Endothelial cell of umbilical vein (primary cell): ENCODE data around the gene TTC34. TPM values are rescaled to one million over a fixed set of nuclear protein-coding genes. Genes with fewer than 3 reads are reported as not detected.

ENCODE experiments used
- BruUV-seq: library from RNA; stranded (reverse); fragments of 400-500 nt; replicated peaks from 2 replicates; lab custom pipeline; 2021; lab: Mats Ljungman, UMichigan
- CTCF ChIA-PET: fragments of 300-600, 350-600 bp; sonication (Branson Sonifier 250); formaldehyde crosslinking; loops from one replicate; lab custom pipeline; 2021; ENCODE audit warnings: antibody characterized with exemption, inconsistent platforms; lab: Charles Lee
- POLR2A ChIA-PET: fragments of 300-600, 350-600 bp; sonication (Branson Sonifier 250); formaldehyde crosslinking; loops from one replicate; lab custom pipeline; 2021; ENCODE audit warnings: antibody characterized with exemption, inconsistent platforms; lab: Charles Lee
- DNase-seq: peaks from one replicate; pipeline ENCODE4 v3.0.0-alpha.2; 2011; ENCODE audit warnings: low read depth, low spot score
- FAIRE-seq: peaks from 2 replicates; lab custom pipeline; 2011; peaks lifted over from hg19 to GRCh38; lab: Jason Lieb, UNC
- H2AFZ ChIP-seq: 2 replicates; pipeline ENCODE4 v1.6.0; 2012; ENCODE audit warnings: low read depth, low read length, control low read depth, inconsistent platforms
- H3K27ac ChIP-seq: 2 replicates; pipeline ENCODE4 v1.5.1; 2011; ENCODE audit warnings: low read depth, mild to moderate bottlenecking, control low read depth, low read length, moderate library complexity; ENCODE audit not compliant: insufficient read depth
- H3K27me3 ChIP-seq, 2 experiments: 2 replicates each; pipeline versions ENCODE4 v1.6.0 to v1.6.1; 2011; ENCODE audit warnings: low read length in 2 of 2, mixed read lengths in 1 of 2; ENCODE audit not compliant: control insufficient read depth in 2 of 2, insufficient read depth in 2 of 2
- H3K36me3 ChIP-seq, 2 experiments: 2 replicates in 1 of 2; 3 replicates in 1 of 2; pipeline ENCODE4 v1.5.1; 2011; ENCODE audit warnings: low read length in 2 of 2, mild to moderate bottlenecking in 1 of 2, moderate library complexity in 1 of 2; ENCODE audit not compliant: control insufficient read depth in 2 of 2, insufficient read depth in 2 of 2; ENCODE audit errors: extremely low read depth in 1 of 2
- H3K4me1 ChIP-seq: 3 replicates; pipeline ENCODE4 v1.5.1; 2011; ENCODE audit warnings: mild to moderate bottlenecking, low read length; ENCODE audit not compliant: control insufficient read depth, insufficient read depth; ENCODE audit errors: extremely low read depth
- H3K4me2 ChIP-seq: 2 replicates; pipeline ENCODE4 v1.6.1; 2011; ENCODE audit warnings: low read length, control low read depth, mixed read lengths; ENCODE audit not compliant: insufficient read depth
- H3K4me3 ChIP-seq, 3 experiments: fragments of 200-600 bp in 1 of 3; sonication (generic), shearing (Covaris generic) in 1 of 3; replicated peaks in 1 of 3; 2 replicates each; pipeline ENCODE4 v1.5.1; 2011 to 2016; ENCODE audit warnings: control low read depth in 3 of 3, low read length in 3 of 3, mild to moderate bottlenecking in 2 of 3, inconsistent platforms in 1 of 3, low read depth in 1 of 3, moderate library complexity in 1 of 3; ENCODE audit not compliant: insufficient read depth in 1 of 3
- H3K79me2 ChIP-seq: 2 replicates; pipeline ENCODE4 v1.6.0; 2012; ENCODE audit warnings: low read length, inconsistent platforms; ENCODE audit not compliant: control insufficient read depth, insufficient read depth
- H3K9ac ChIP-seq: replicated peaks from 2 replicates; pipeline ENCODE3; 2011; ENCODE audit warnings: low read length, control low read depth; ENCODE audit not compliant: insufficient read depth; ENCODE audit errors: extremely low read depth
- H3K9me1 ChIP-seq: replicated peaks from 3 replicates; pipeline ENCODE4 v1.6.0; 2011; ENCODE audit warnings: mild to moderate bottlenecking, low read length; ENCODE audit not compliant: control insufficient read depth, insufficient read depth; ENCODE audit errors: extremely low read depth
- H3K9me3 ChIP-seq: replicated peaks from 2 replicates; pipeline ENCODE4 v1.5.1; 2012; ENCODE audit warnings: low read length, inconsistent platforms; ENCODE audit not compliant: control insufficient read depth, insufficient read depth
- H4K20me1 ChIP-seq: replicated peaks from 2 replicates; pipeline ENCODE3; 2011; ENCODE audit warnings: mild to moderate bottlenecking, low read length; ENCODE audit not compliant: control insufficient read depth, insufficient read depth; ENCODE audit errors: extremely low read depth
- CTCF ChIP-seq, 2 donors: IDR thresholded peaks; 1 replicate in 1 of 2; 2 replicates in 1 of 2; pipeline ENCODE4 v1.5.1; 2011; ENCODE audit warnings: low read length in 2 of 2, mild to moderate bottlenecking in 2 of 2, moderate library complexity in 2 of 2, control low read depth in 1 of 2, inconsistent platforms in 1 of 2, low read depth in 1 of 2; ENCODE audit not compliant: insufficient read depth in 1 of 2; ENCODE audit errors: extremely low read depth in 1 of 2
- EZH2 ChIP-seq: IDR thresholded peaks from 2 replicates; pipeline ENCODE4 v1.6.1; 2012; ENCODE audit warnings: borderline replicate concordance, low read depth, mild to moderate bottlenecking, moderate library complexity, low read length, inconsistent platforms; ENCODE audit not compliant: severe bottlenecking
- FOS ChIP-seq: IDR thresholded peaks from 2 replicates; pipeline ENCODE4 v1.6.1; 2011; ENCODE audit warnings: mild to moderate bottlenecking, low read length, moderate library complexity, borderline replicate concordance; ENCODE audit not compliant: insufficient read depth
- GATA2 ChIP-seq: IDR thresholded peaks from 2 replicates; pipeline ENCODE4 v1.7.0; 2011; ENCODE audit warnings: low read depth, mild to moderate bottlenecking, moderate library complexity, mixed read lengths, low read length; ENCODE audit not compliant: insufficient read length, insufficient read depth
- JUN ChIP-seq: IDR thresholded peaks from 2 replicates; pipeline ENCODE4 v1.6.1; 2011; ENCODE audit warnings: borderline replicate concordance, low read depth; ENCODE audit not compliant: insufficient read length, insufficient read depth
- MYC ChIP-seq: IDR thresholded peaks from one replicate; pipeline ENCODE4 v1.6.1; 2011; ENCODE audit warnings: mild to moderate bottlenecking, low read depth, low read length
- POLR2A ChIP-seq: IDR thresholded peaks from 2 replicates; pipeline ENCODE4 v1.6.1; 2012; ENCODE audit warnings: low read depth, mild to moderate bottlenecking, control low read depth, low read length
- POLR2AphosphoS5 ChIP-seq: IDR thresholded peaks from 2 replicates; pipeline ENCODE4 v1.6.1; 2012; ENCODE audit warnings: low read depth, mild to moderate bottlenecking, control low read depth, low read length, moderate library complexity; ENCODE audit not compliant: insufficient read depth
- dilution Hi-C: fragments of 300-500 bp; cut with MboI; formaldehyde crosslinking; loops from one replicate; pipeline ENCODE4 v1.15.0; 2019; ENCODE audit warnings: low sequenced_read_pairs; ENCODE audit not compliant: extremely low pct_ligation_motif_present
- intact Hi-C: fragments of 100-400 bp; cut with micrococcal nuclease; formaldehyde crosslinking; loops from one replicate; pipeline ENCODE4 v1.10.0; 2022
- polyA plus RNA-seq, 4 experiments: library from polyadenylated mRNA; depleted of rRNA in 3 of 4; stranded (reverse) in 3 of 4; unstranded in 1 of 4; fragments of >200 nt; gene quantifications; 2 replicates each; pipeline versions ENCODE4 v1.2.1 to v1.2.3, GENCODE V29; 2011 to 2012; ENCODE audit warnings: missing spikeins in 1 of 4
- total RNA-seq: library from RNA; stranded (reverse); gene quantifications from 2 replicates; pipeline ENCODE4 v1.2.3, GENCODE V29; 2021
- TF ChIP-seq, protein P1 (sequence below): IDR thresholded peaks from 2 replicates; pipeline ENCODE4 v1.6.1; 2011; ENCODE audit not compliant: insufficient read depth, insufficient read length

Gene TTC34
- total and polyA plus RNA-seq, 2 donors (not counting 3 experiments of a cell fraction or from before 2014, with no cell fraction given): 0.08 to 0.77 TPM

GRCh38 chr1:2820731-2821372, 19.4 kb upstream of the TTC34 start:
- H3K9ac ChIP-seq: no peak overlapping the region
- intact Hi-C loops: no loop called here

More at GRCh38 chr1:2820731-2821372, 19.4 kb upstream of the TTC34 start:
- H3K79me2 ChIP-seq: no peaks in the 10 kb centered on the region
- H3K4me1 ChIP-seq: no peaks in the 10 kb centered on the region
- POLR2A ChIA-PET: no interaction called here
- no peaks in the 10 kb centered on the region for H3K36me3 ChIP-seq
- dilution Hi-C loops: no loop called here
- no peaks in the 10 kb centered on the region for H3K9me3 ChIP-seq
- no peaks in the 10 kb centered on the region for H4K20me1 ChIP-seq
- CTCF ChIA-PET: no interaction called here
- no peak overlapping the region for H3K27ac ChIP-seq
- no peak overlapping the region for H3K4me3 ChIP-seq
- no peak overlapping the region for H3K4me2 ChIP-seq
- TF ChIP-seq GATA2 (no peak), CTCF (IDR thresholded peaks at IDR 0.05; ENCODE audit: extremely low read depth in 1 of 2, insufficient read depth in 1 of 2, low read depth in 1 of 2, low read length in 2 of 2) (no peak), FOS (no peak), POLR2A (no peak), POLR2AphosphoS5 (no peak), EZH2 (no peak), JUN (no peak), MYC (no peak)
- TF ChIP-seq, protein P1, sequence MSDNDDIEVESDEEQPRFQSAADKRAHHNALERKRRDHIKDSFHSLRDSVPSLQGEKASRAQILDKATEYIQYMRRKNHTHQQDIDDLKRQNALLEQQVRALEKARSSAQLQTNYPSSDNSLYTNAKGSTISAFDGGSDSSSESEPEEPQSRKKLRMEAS: no peak
- H2AFZ ChIP-seq: no peak overlapping the region
- DNase-seq (no peak), FAIRE-seq (no peak)
- no peaks in the 10 kb centered on the region for H3K9me1 ChIP-seq
- no peaks in the 10 kb centered on the region for H3K27me3 ChIP-seq
- BruUV-seq: no TSS peak
